ENCODE measurements around the gene RXRA.

Gene RXRA

DNA sequence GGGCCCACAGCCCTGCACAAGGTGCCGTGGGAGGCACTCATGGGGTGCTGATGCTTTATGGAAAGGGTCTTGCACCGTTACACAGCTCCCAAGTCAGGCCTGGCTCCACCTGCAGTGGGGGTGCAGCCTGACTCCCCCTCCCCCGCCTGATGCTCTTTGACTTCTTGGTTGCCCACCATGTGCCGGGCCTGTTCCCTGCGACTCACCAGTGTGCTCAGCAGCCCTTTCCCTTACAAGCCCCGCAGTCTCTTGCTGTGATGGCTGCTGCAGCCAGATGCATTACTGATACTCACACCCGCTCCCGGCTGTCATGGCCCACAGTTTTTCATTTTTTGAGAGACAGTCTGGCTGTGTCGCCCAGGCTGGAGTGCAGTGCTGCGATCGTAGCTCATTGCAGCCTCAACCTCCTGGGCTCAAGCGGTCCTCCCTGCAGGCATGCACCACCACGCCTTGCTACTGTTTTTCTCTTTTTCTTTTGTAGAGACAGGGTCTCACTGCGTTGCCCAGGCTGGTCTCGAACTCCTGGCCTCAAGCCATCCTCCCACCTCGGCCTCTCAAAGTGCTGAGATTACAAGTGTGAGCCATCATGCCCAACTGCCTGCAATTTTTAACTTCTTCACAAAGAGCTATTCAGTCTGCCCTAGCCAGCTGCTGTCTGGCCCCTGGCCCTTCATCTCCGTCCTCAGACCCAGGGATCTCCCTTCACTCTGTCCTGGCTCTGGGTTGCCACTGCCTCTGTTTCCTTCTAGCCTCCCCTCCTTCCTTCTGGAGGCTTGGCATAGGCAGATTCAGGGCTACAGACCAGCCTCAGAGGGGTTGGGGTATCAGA is 109.5 kb downstream of the RXRA start:
- TF ChIP-seq SIN3A (IDR thresholded peaks at IDR 0.05; ENCODE audit: borderline replicate concordance, insufficient read depth, low read length) (no peak), TAF1 (IDR thresholded peaks at IDR 0.05; ENCODE audit: borderline replicate concordance, insufficient read depth, low read length) (no peak), FOXP2 (optimal IDR thresholded peaks at IDR 0.05; ENCODE audit: borderline replicate concordance, extremely low read depth, extremely low read length, insufficient read depth) (no peak), POLR2AphosphoS5 (IDR thresholded peaks at IDR 0.05; ENCODE audit: low read depth, low read length) (no peak), REST (IDR thresholded peaks at IDR 0.05; ENCODE audit: insufficient read depth in 1 of 2, low read depth in 2 of 2, low read length in 2 of 2) (no peak)

DNA sequence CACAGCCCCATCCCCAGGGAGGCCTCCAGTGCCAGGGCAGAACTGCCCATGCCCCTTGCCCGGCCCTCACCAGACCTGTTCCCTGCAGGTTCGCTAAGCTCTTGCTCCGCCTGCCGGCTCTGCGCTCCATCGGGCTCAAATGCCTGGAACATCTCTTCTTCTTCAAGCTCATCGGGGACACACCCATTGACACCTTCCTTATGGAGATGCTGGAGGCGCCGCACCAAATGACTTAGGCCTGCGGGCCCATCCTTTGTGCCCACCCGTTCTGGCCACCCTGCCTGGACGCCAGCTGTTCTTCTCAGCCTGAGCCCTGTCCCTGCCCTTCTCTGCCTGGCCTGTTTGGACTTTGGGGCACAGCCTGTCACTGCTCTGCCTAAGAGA is 110.1 kb downstream of the RXRA start:
- TF ChIP-seq POLR2AphosphoS5 (IDR thresholded peaks at IDR 0.05; ENCODE audit: low read depth, low read length), result no peak
- no peak for TF ChIP-seq FOXP2 (optimal IDR thresholded peaks at IDR 0.05; ENCODE audit: borderline replicate concordance, extremely low read depth, extremely low read length, insufficient read depth)

DNA sequence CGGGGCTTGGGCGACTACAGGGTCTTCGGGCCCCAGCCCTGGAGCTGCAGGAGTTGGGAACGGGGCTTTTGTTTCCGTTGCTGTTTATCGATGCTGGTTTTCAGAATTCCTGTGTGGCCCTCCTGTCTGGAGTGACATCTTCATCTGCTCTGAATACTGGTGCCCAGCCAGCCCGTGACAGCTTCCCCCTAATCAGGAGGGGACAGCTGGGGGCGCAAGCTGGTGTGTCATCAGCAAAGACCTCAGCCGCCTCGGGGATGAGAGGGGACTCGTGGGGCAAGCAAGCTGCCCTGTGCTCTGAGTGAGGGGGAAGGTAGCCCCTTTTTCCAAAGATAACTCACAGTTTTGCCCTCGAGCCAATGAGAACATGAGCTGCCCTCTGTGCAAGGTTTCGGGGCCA is 110.7 kb downstream of the RXRA start:
- TF ChIP-seq SIN3A (IDR thresholded peaks at IDR 0.05; ENCODE audit: borderline replicate concordance, insufficient read depth, low read length) (no peak), POLR2AphosphoS5 (IDR thresholded peaks at IDR 0.05; ENCODE audit: low read depth, low read length) (no peak), TAF1 (IDR thresholded peaks at IDR 0.05; ENCODE audit: borderline replicate concordance, insufficient read depth, low read length) (no peak), REST (IDR thresholded peaks at IDR 0.05; ENCODE audit: insufficient read depth in 1 of 2, low read depth in 2 of 2, low read length in 2 of 2) (no peak), FOXP2 (optimal IDR thresholded peaks at IDR 0.05; ENCODE audit: borderline replicate concordance, extremely low read depth, extremely low read length, insufficient read depth) (no peak)

- TF ChIP-seq POLR2AphosphoS5 (IDR thresholded peaks at IDR 0.05; ENCODE audit: low read depth, low read length) (no peak), SIN3A (IDR thresholded peaks at IDR 0.05; ENCODE audit: borderline replicate concordance, insufficient read depth, low read length) (no peak), FOXP2 (optimal IDR thresholded peaks at IDR 0.05; ENCODE audit: borderline replicate concordance, extremely low read depth, extremely low read length, insufficient read depth) (no peak), TAF1 (IDR thresholded peaks at IDR 0.05; ENCODE audit: borderline replicate concordance, insufficient read depth, low read length) (no peak), REST (IDR thresholded peaks at IDR 0.05; ENCODE audit: insufficient read depth in 1 of 2, low read depth in 2 of 2, low read length in 2 of 2) (no peak)
These were observed 111.3 kb downstream of the RXRA start for GRCh38 chr9:134437403-134438194.

DNA sequence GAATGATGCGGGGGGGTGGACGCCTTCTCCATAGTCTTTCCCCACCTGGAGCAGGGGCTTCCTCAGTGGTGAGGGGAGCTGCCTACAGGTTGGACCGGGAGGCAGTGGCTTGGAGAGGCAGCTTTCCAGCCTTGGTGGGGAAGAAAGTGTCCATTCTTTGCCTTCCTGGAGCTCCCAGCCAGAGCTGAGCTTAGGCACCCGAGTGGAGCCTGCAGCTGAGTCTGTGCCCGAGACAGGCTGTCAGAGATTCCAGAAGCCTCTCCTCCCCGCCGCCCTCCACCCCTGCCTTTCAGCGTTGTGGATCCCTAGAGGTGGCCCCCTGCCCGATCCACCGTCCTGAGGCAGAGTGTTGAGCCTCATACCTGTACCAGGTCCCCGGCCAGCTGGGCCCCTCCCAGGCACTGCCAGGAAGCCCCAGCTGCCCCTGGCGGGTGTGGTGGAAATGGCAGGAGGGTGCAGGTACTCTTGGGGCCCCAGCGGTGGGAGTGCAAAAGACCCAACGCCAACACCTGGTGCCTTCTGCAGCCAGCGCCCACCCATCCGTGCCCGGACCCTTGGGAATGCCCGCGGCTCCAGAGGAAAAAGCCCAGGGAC is 112.0 kb downstream of the RXRA start:
- no peak for TF ChIP-seq REST (IDR thresholded peaks at IDR 0.05; ENCODE audit: insufficient read depth in 1 of 2, low read depth in 2 of 2, low read length in 2 of 2)
- TF ChIP-seq POLR2AphosphoS5 (IDR thresholded peaks at IDR 0.05; ENCODE audit: low read depth, low read length), result no peak
- TF ChIP-seq TAF1 (IDR thresholded peaks at IDR 0.05; ENCODE audit: borderline replicate concordance, insufficient read depth, low read length), result no peak
